H9 (cell line): Measurements from ENCODE around the gene NR3C2. TPM values are rescaled to one million over a fixed set of nuclear protein-coding genes. Genes with fewer than 3 reads are reported as not detected.

Experiments
- DNase-seq: peaks from one replicate; pipeline ENCODE4 v3.0.0-alpha.2; 2017
- H2AFZ ChIP-seq: one replicate; pipeline ENCODE4 v1.6.1; 2013; ENCODE audit warnings: mild to moderate bottlenecking, low read length, control low read depth, moderate library complexity
- H2AK5ac ChIP-seq: 2 replicates; pipeline ENCODE4 v1.6.1; 2013; ENCODE audit warnings: low read length, control low read depth, mixed read lengths; ENCODE audit not compliant: insufficient read length
- H2BK120ac ChIP-seq: one replicate; pipeline ENCODE4 v1.6.1; 2013; ENCODE audit warnings: low read depth, mild to moderate bottlenecking, low read length, control low read depth, inconsistent platforms; ENCODE audit not compliant: poor library complexity, severe bottlenecking
- H2BK12ac ChIP-seq: 2 replicates; pipeline ENCODE4 v1.6.1; 2013; ENCODE audit warnings: low read length, control low read depth, mixed read lengths, low read depth; ENCODE audit not compliant: insufficient read length
- H2BK15ac ChIP-seq: 2 replicates; pipeline ENCODE4 v1.6.1; 2013; ENCODE audit warnings: low read depth, low read length, control low read depth
- H2BK20ac ChIP-seq: one replicate; pipeline ENCODE4 v1.6.1; 2013; ENCODE audit warnings: low read depth, mild to moderate bottlenecking, low read length, control low read depth, inconsistent platforms; ENCODE audit not compliant: poor library complexity, severe bottlenecking
- H2BK5ac ChIP-seq: 2 replicates; pipeline ENCODE4 v1.6.1; 2013; ENCODE audit warnings: low read length, control low read depth, mixed read lengths; ENCODE audit not compliant: insufficient read length
- H3K14ac ChIP-seq: 2 replicates; pipeline ENCODE4 v1.6.1; 2013; ENCODE audit warnings: low read length, control low read depth; ENCODE audit not compliant: insufficient read depth
- H3K18ac ChIP-seq: 2 replicates; pipeline ENCODE4 v1.6.1; 2013; ENCODE audit warnings: low read depth, mild to moderate bottlenecking, mixed read lengths, low read length, control low read depth; ENCODE audit not compliant: insufficient read length
- H3K23ac ChIP-seq: 2 replicates; pipeline ENCODE4 v1.6.1; 2013; ENCODE audit warnings: low read length, control low read depth, mixed read lengths, low read depth; ENCODE audit not compliant: insufficient read length
- H3K23me2 ChIP-seq: 2 replicates; pipeline ENCODE4 v1.6.1; 2013; ENCODE audit warnings: low read depth, mild to moderate bottlenecking, mixed read lengths, low read length, control low read depth; ENCODE audit not compliant: insufficient read length, poor library complexity, severe bottlenecking
- H3K27ac ChIP-seq: 2 replicates; pipeline ENCODE4 v1.5.1; 2013; ENCODE audit warnings: low read length, control low read depth, mixed read lengths, low read depth; ENCODE audit not compliant: insufficient read length
- H3K27me3 ChIP-seq: 2 replicates; pipeline ENCODE4 v1.6.1; 2013; ENCODE audit warnings: low read length, control low read depth, inconsistent platforms; ENCODE audit not compliant: insufficient read depth
- H3K4ac ChIP-seq: 2 replicates; pipeline ENCODE4 v1.6.1; 2013; ENCODE audit warnings: low read depth, mild to moderate bottlenecking, control low read depth, inconsistent platforms, low read length, moderate library complexity
- H3K4me1 ChIP-seq: 2 replicates; pipeline ENCODE4 v1.6.1; 2013; ENCODE audit warnings: low read length, control low read depth, inconsistent platforms; ENCODE audit not compliant: insufficient read depth
- H3K4me2 ChIP-seq: 2 replicates; pipeline ENCODE4 v1.6.1; 2013; ENCODE audit warnings: low read length, control low read depth, mixed read lengths; ENCODE audit not compliant: insufficient read length, insufficient read depth
- H3K56ac ChIP-seq: 2 replicates; pipeline ENCODE4 v1.6.1; 2013; ENCODE audit warnings: low read depth, mild to moderate bottlenecking, mixed read lengths, low read length, control low read depth; ENCODE audit not compliant: insufficient read length
- H3K79me1 ChIP-seq: 2 replicates; pipeline ENCODE4 v1.6.1; 2013; ENCODE audit warnings: low read depth, mild to moderate bottlenecking, moderate library complexity, low read length, control low read depth, inconsistent platforms; ENCODE audit not compliant: insufficient read depth, poor library complexity, severe bottlenecking
- H3K79me2 ChIP-seq: 2 replicates; pipeline ENCODE4 v1.6.1; 2013; ENCODE audit warnings: low read length, control low read depth, inconsistent platforms; ENCODE audit not compliant: insufficient read depth
- H3K9ac ChIP-seq: 2 replicates; pipeline ENCODE4 v1.6.1; 2013; ENCODE audit warnings: low read length, control low read depth, mixed read lengths; ENCODE audit not compliant: insufficient read length; ENCODE audit errors: extremely low read depth
- H3K9me3 ChIP-seq: one replicate; pipeline ENCODE4 v1.6.1; 2013; ENCODE audit warnings: low read depth, low read length, inconsistent platforms; ENCODE audit not compliant: control insufficient read depth
- H3T11ph ChIP-seq: one replicate; pipeline ENCODE4 v1.6.1; 2013; ENCODE audit warnings: mild to moderate bottlenecking, low read length, control low read depth, inconsistent platforms
- H4K20me1 ChIP-seq: one replicate; pipeline ENCODE4 v1.6.1; 2013; ENCODE audit not compliant: control insufficient read depth, insufficient read length, insufficient read depth
- H4K5ac ChIP-seq: 2 replicates; pipeline ENCODE4 v1.6.1; 2013; ENCODE audit warnings: low read depth, mild to moderate bottlenecking, mixed read lengths, low read length, control low read depth; ENCODE audit not compliant: insufficient read length
- H4K8ac ChIP-seq: replicated peaks from 2 replicates; pipeline ENCODE4 v1.6.1; 2013; ENCODE audit warnings: low read length, control low read depth, mixed read lengths, low read depth; ENCODE audit not compliant: insufficient read length
- H4K91ac ChIP-seq: 2 replicates; pipeline ENCODE4 v1.6.1; 2013; ENCODE audit warnings: low read depth, mild to moderate bottlenecking, moderate library complexity, mixed read lengths, low read length, control low read depth; ENCODE audit not compliant: insufficient read length
- H3K27ac Mint-ChIP-seq, 3 experiments: 2 replicates in 2 of 3; 3 replicates in 1 of 3; pipeline ENCODE4 v1.8.0; 2020 to 2021; ENCODE audit warnings: mixed read lengths in 3 of 3, mild to moderate bottlenecking in 1 of 3, moderate library complexity in 1 of 3
- H3K27me3 Mint-ChIP-seq: 2 replicates; pipeline ENCODE4 v1.8.0; 2021; ENCODE audit warnings: low read depth, mild to moderate bottlenecking, moderate library complexity, mixed read lengths
- H3K36me3 Mint-ChIP-seq, 3 experiments: 2 replicates in 2 of 3; 3 replicates in 1 of 3; pipeline ENCODE4 v1.8.0; 2020 to 2021; ENCODE audit warnings: low read depth in 3 of 3, mixed read lengths in 3 of 3; ENCODE audit not compliant: insufficient read depth in 1 of 3
- H3K4me1 Mint-ChIP-seq, 2 experiments: 2 replicates each; pipeline ENCODE4 v1.8.0; 2020; ENCODE audit warnings: mixed read lengths in 2 of 2
- H3K4me3 Mint-ChIP-seq, 2 experiments: 2 replicates in 1 of 2; 3 replicates in 1 of 2; pipeline ENCODE4 v1.8.0; 2020 to 2021; ENCODE audit warnings: mild to moderate bottlenecking in 2 of 2, mixed read lengths in 2 of 2, moderate library complexity in 1 of 2
- H3K9me3 Mint-ChIP-seq, 2 experiments: 2 replicates in 1 of 2; 3 replicates in 1 of 2; pipeline ENCODE4 v1.8.0; 2020; ENCODE audit warnings: mild to moderate bottlenecking in 2 of 2, mixed read lengths in 2 of 2, moderate library complexity in 1 of 2
- CTCF ChIP-seq: fragments of 200-600 bp; sonication (generic); conservative IDR thresholded peaks from 3 replicates; pipeline ENCODE4 v1.8.0; 2021; ENCODE audit warnings: antibody characterized with exemption, mild to moderate bottlenecking
- total RNA-seq: library from RNA; stranded (reverse); gene quantifications from 2 replicates; pipeline ENCODE4 v1.2.1, GENCODE V29; 2021

Gene NR3C2
- total RNA-seq, 1 experiment from 2014 or later, result 1.4 TPM

- Mint-ChIP-seq H3K4me3 (no peak overlapping the region), H3K4me1 (peaks cover 5 to 8% of the 10 kb centered on the region in 2 experiments), H3K27ac (no peak overlapping the region), H3K36me3 (no peaks in the 10 kb centered on the region), H3K9me3 (no peaks in the 10 kb centered on the region), H3K27me3 (no peaks in the 10 kb centered on the region)
- H3T11ph ChIP-seq, result no peak overlapping the region
- H2AFZ ChIP-seq, result no peak overlapping the region
- no peak overlapping the region for H3K27ac ChIP-seq
- H2AK5ac ChIP-seq, result no peak overlapping the region
- no peak overlapping the region for H2BK12ac ChIP-seq
- no peaks in the 10 kb centered on the region for H3K79me2 ChIP-seq
- H4K5ac ChIP-seq, result no peak overlapping the region
- H3K79me1 ChIP-seq, result no peaks in the 10 kb centered on the region
- no peak overlapping the region for H3K18ac ChIP-seq
- no peaks in the 10 kb centered on the region for H3K4me1 ChIP-seq
- H2BK5ac ChIP-seq, result no peak overlapping the region
- no peak overlapping the region for H4K91ac ChIP-seq
- H3K14ac ChIP-seq, result no peak overlapping the region
- no peak overlapping the region for H4K8ac ChIP-seq
- no peak overlapping the region for H2BK20ac ChIP-seq
- H3K9ac ChIP-seq, result no peak overlapping the region
- no peaks in the 10 kb centered on the region for H3K9me3 ChIP-seq
- H3K23me2 ChIP-seq, result no peaks in the 10 kb centered on the region
- no peak overlapping the region for H3K56ac ChIP-seq
- no peak overlapping the region for H3K23ac ChIP-seq
- H3K4me2 ChIP-seq, result no peak overlapping the region
- no peaks in the 10 kb centered on the region for H4K20me1 ChIP-seq
- H2BK15ac ChIP-seq, result no peak overlapping the region
- no peaks in the 10 kb centered on the region for H3K27me3 ChIP-seq
- no peak overlapping the region for H3K4ac ChIP-seq
- no peak for DNase-seq
- H2BK120ac ChIP-seq, result no peak overlapping the region
- TF ChIP-seq CTCF, result no peak
Measured at GRCh38 chr4:148398988-148399387, 43.2 kb downstream of the NR3C2 start.
